A673 (cell line): ENCODE data around the gene FAM229A. TPM values are rescaled to one million over a fixed set of nuclear protein-coding genes. Genes with fewer than 3 reads are reported as not detected.
"Not testable (repeated sequence)": the region's sequence is repeated elsewhere in the genome, so short reads cannot be mapped to it uniquely, and the experiment has no call there.

Source experiments
- BruUV-seq: library from RNA; stranded (reverse); fragments of 400-500 nt; replicated peaks from 2 replicates; lab custom pipeline; 2021; lab: Mats Ljungman, UMichigan
- CTCF ChIA-PET: fragments of 300-600 bp; sonication (Branson Sonifier 250); formaldehyde crosslinking; loops from one replicate; lab custom pipeline; 2022; ENCODE audit warnings: antibody characterized with exemption; lab: Charles Lee
- POLR2A ChIA-PET: fragments of 300-600 bp; sonication (Branson Sonifier 250); formaldehyde crosslinking; loops from one replicate; lab custom pipeline; 2022; ENCODE audit warnings: antibody characterized with exemption; ENCODE audit not compliant: low non-redundant PET; lab: Charles Lee
- DNase-seq: peaks from one replicate; pipeline ENCODE4 v3.0.0-alpha.2; 2015; ENCODE audit warnings: low spot score
- H3K27ac ChIP-seq: fragments of 200-600 bp; sonication (generic); 2 replicates; pipeline ENCODE4 v1.5.1; 2016; ENCODE audit warnings: mixed run types, low read depth, mild to moderate bottlenecking, mixed read lengths, antibody characterized with exemption, low read length; ENCODE audit not compliant: poor library complexity, severe bottlenecking
- H3K27me3 ChIP-seq: fragments of 200-600 bp; sonication (generic); replicated peaks from 2 replicates; pipeline ENCODE4 v1.6.1; 2017; ENCODE audit warnings: mixed run types, low read depth, mild to moderate bottlenecking, mixed read lengths, antibody characterized with exemption, low read length; ENCODE audit not compliant: insufficient read depth, poor library complexity
- H3K36me3 ChIP-seq: fragments of 200-600 bp; sonication (generic); 2 replicates; pipeline ENCODE4 v1.6.1; 2016; ENCODE audit warnings: mixed run types, mild to moderate bottlenecking, mixed read lengths, antibody characterized with exemption, low read length; ENCODE audit not compliant: insufficient read depth, poor library complexity, severe bottlenecking
- H3K4me1 ChIP-seq: fragments of 200-600 bp; sonication (generic); 2 replicates; pipeline ENCODE4 v1.6.1; 2017; ENCODE audit warnings: mixed run types, mild to moderate bottlenecking, mixed read lengths, antibody characterized with exemption, low read length; ENCODE audit not compliant: insufficient read depth, poor library complexity, severe bottlenecking
- H3K4me3 ChIP-seq: fragments of 200-600 bp; sonication (generic); 2 replicates; pipeline ENCODE4 v1.5.1; 2016; ENCODE audit warnings: low read depth, mixed run types, mild to moderate bottlenecking, mixed read lengths, low read length; ENCODE audit not compliant: poor library complexity, severe bottlenecking
- H3K9me3 ChIP-seq: fragments of 200-600 bp; sonication (generic); 2 replicates; pipeline ENCODE4 v1.6.1; 2016; ENCODE audit warnings: mixed run types, low read depth, mild to moderate bottlenecking, mixed read lengths, antibody characterized with exemption, low read length; ENCODE audit not compliant: poor library complexity, severe bottlenecking
- EZH2 ChIP-seq: fragments of 200-600 bp; sonication (generic); IDR thresholded peaks from 2 replicates; pipeline ENCODE4 v1.6.1; 2017; ENCODE audit warnings: borderline replicate concordance, low read depth, mild to moderate bottlenecking, mixed read lengths, antibody characterized with exemption, low read length; ENCODE audit not compliant: poor library complexity, severe bottlenecking
- intact Hi-C: fragments of 100-400 bp; cut with micrococcal nuclease; formaldehyde crosslinking; loops from one replicate; pipeline ENCODE4 v1.10.0; 2022; ENCODE audit not compliant: unreplicated experiment
- total RNA-seq: library from RNA; stranded (reverse); gene quantifications from 2 replicates; pipeline ENCODE4 v1.2.3, GENCODE V29; 2021
- TF ChIP-seq, protein P1 (sequence below): fragments of 300-800, 200-600 bp; sonication (generic); conservative IDR thresholded peaks from 2 replicates; pipeline ENCODE4 v1.5.1; 2017; ENCODE audit warnings: low read depth, mild to moderate bottlenecking, antibody characterized with exemption, low read length, moderate library complexity, mixed read lengths

Gene FAM229A
- total RNA-seq, 1 experiment from 2014 or later: 4.7 TPM

DNA sequence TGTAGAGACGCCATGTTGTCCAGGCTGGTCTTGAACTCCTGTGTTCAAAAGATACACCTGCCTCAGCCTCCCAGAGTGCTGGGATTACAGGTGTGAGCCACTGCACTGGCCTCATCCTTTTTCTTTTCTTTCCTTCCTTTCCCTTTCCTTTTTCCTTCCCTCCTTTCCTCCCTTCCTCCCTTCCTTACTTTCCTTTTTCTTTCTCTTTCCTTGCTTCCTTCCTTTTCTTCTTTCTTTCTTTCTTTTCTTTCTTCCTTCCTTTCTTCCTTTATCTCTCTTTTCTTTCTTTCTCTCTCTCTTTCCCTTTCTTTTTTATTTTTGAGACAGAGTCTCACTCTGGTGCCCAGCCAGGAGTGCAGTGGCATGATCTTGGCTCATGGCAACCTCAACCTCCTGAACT is 5.8 kb downstream of the FAM229A start:
- intact Hi-C loops: no loop called here
- CTCF ChIA-PET: no interaction called here

GRCh38 chr1:32355778-32356177 is 6.5 kb downstream of the FAM229A start:
- H3K27ac ChIP-seq, H3K9me3 ChIP-seq, DNase-seq, H3K4me3 ChIP-seq, H3K4me1 ChIP-seq, CTCF ChIA-PET, H3K27me3 ChIP-seq, BruUV-seq, intact Hi-C loops, H3K36me3 ChIP-seq: not testable (repeated sequence)
- POLR2A ChIA-PET: interaction anchor here (0.7 kb wide), 1 partner anchor 9 kb away, joined by 14 read pairs; no protein-coding TSS in a partner anchor

More for the DNA sequence above, 5.8 kb downstream of the FAM229A start:
- no peaks in the 10 kb centered on the region for H3K36me3 ChIP-seq
- no peak for DNase-seq
- TF ChIP-seq EZH2: no peak
- TF ChIP-seq, protein P1, sequence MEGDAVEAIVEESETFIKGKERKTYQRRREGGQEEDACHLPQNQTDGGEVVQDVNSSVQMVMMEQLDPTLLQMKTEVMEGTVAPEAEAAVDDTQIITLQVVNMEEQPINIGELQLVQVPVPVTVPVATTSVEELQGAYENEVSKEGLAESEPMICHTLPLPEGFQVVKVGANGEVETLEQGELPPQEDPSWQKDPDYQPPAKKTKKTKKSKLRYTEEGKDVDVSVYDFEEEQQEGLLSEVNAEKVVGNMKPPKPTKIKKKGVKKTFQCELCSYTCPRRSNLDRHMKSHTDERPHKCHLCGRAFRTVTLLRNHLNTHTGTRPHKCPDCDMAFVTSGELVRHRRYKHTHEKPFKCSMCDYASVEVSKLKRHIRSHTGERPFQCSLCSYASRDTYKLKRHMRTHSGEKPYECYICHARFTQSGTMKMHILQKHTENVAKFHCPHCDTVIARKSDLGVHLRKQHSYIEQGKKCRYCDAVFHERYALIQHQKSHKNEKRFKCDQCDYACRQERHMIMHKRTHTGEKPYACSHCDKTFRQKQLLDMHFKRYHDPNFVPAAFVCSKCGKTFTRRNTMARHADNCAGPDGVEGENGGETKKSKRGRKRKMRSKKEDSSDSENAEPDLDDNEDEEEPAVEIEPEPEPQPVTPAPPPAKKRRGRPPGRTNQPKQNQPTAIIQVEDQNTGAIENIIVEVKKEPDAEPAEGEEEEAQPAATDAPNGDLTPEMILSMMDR: no peak
- H3K27me3 ChIP-seq: no peaks in the 10 kb centered on the region
- no TSS peak for BruUV-seq
- H3K9me3 ChIP-seq: no peaks in the 10 kb centered on the region
- H3K4me3 ChIP-seq: no peak overlapping the region
- POLR2A ChIA-PET: interaction anchor here (0.7 kb wide), 1 partner anchor 8 kb away, joined by 14 read pairs; no protein-coding TSS in a partner anchor
- no peak overlapping the region for H3K27ac ChIP-seq
- H3K4me1 ChIP-seq: peaks cover 8% of the 10 kb centered on the region

DNA sequence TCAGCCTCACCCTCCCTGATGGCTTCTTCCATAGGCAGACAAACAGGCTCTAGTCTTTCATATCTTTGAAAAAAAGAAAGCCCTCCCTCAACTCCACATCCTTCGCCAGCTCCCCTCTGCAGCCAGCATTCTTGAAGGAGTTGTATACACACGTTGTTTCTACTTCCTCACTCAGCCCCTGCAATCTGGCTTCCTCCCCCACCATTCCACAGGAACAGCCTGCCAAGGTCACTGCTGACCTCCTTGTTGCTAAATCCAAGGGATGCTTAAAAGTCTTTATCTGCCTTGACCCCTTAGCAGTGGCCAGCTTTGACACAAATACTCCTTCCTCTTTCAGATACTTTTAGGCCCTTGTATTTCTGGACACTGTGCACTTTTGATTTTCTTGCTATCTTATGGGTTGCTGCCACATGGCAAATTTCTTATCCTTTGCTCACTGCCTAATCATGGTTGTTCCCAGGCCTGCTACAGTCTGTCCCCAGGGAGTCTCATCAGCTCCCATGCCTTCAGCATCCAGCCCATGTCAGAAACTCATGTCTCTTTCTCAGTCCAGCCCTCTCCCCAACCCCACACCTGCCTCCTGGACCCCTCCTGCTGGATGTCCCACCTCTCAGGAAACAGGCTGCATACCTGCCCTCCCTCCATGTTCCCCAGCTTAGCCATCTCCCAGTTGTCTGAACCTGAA is 8.3 kb downstream of the FAM229A start:
- TF ChIP-seq, protein P1: no peak
- no peak for TF ChIP-seq EZH2
- H3K9me3 ChIP-seq: peaks cover 5% of the 10 kb centered on the region
- intact Hi-C loops: no loop called here
- no peak for DNase-seq
- CTCF ChIA-PET: no interaction called here
- no peaks in the 10 kb centered on the region for H3K36me3 ChIP-seq
- H3K27me3 ChIP-seq: no peaks in the 10 kb centered on the region
- peaks cover 8% of the 10 kb centered on the region for H3K4me1 ChIP-seq
- POLR2A ChIA-PET: no interaction called here
- BruUV-seq: no TSS peak
- H3K4me3 ChIP-seq: no peak overlapping the region
- H3K27ac ChIP-seq: no peak overlapping the region

DNA sequence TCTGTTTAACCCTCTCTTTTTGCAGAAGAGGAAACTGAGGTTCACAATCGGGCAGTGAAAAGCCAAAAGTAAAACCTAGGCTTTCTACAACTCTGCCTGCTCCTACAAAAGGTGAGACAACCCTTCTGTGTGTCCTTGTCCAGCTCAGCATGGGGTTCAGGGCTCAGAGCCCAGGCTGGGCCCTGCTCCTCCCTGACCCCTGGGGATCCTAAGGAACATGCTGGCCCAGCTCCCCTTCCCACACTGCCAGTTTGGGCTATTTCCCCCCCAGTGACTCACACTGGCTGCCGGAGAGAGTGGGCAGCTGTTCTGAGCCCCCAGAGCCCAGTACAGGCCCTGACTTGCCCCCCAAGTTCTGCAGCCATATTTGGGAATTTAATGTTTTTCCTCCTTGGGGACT is 8.9 kb downstream of the FAM229A start:
- no peak for TF ChIP-seq EZH2
- TF ChIP-seq, protein P1: no peak
- H3K9me3 ChIP-seq: peaks cover 5% of the 10 kb centered on the region
- intact Hi-C loops: no loop called here
- H3K36me3 ChIP-seq: no peaks in the 10 kb centered on the region
- no peak overlapping the region for H3K4me3 ChIP-seq
- POLR2A ChIA-PET: no interaction called here
- H3K27ac ChIP-seq: no peak overlapping the region
- BruUV-seq: no TSS peak
- H3K4me1 ChIP-seq: peaks cover 8% of the 10 kb centered on the region
- CTCF ChIA-PET: no interaction called here
- no peaks in the 10 kb centered on the region for H3K27me3 ChIP-seq
- DNase-seq: no peak
